Thyroid gland (tissue), 4 donors: ENCODE data around the gene FAM171A1. TPM values are rescaled to one million over a fixed set of nuclear protein-coding genes. Genes with fewer than 3 reads are reported as not detected.

Experiments
- DNase-seq, 2 donors: peaks; one replicate each; pipeline ENCODE4 v3.0.0-alpha.2; 2019
- H3K27ac ChIP-seq, 3 donors: fragments of 200-600 bp; sonication (generic); 1 replicate in 2 of 3; 2 replicates in 1 of 3; pipeline ENCODE4 v1.5.1; 2016 to 2019; ENCODE audit warnings: mild to moderate bottlenecking in 1 of 3, moderate library complexity in 1 of 3
- H3K27me3 ChIP-seq: fragments of 200-600 bp; sonication (generic); one replicate; pipeline ENCODE4 v1.5.1; 2019
- H3K36me3 ChIP-seq, 2 donors: fragments of 200-600 bp; sonication (generic); one replicate each; pipeline ENCODE4 v1.5.1; 2016 to 2019
- H3K4me1 ChIP-seq, 2 donors: fragments of 200-600 bp; sonication (generic); one replicate each; pipeline ENCODE4 v1.5.1; 2017 to 2019
- H3K4me3 ChIP-seq, 3 donors: fragments of 200-600 bp; sonication (generic); replicated peaks in 1 of 3; 1 replicate in 2 of 3; 2 replicates in 1 of 3; pipeline ENCODE4 v1.5.1; 2016; ENCODE audit warnings: mild to moderate bottlenecking in 1 of 3
- H3K9me3 ChIP-seq: fragments of 200-600 bp; sonication (generic); one replicate; pipeline ENCODE4 v1.5.1; 2017
- CTCF ChIP-seq, 6 experiments: fragments of 200-600 bp in 3 of 6; fragments of 450-650 bp in 3 of 6; sonication (generic) in 3 of 6; IDR thresholded peaks; one replicate each; pipeline ENCODE4 v1.5.1; 2016 to 2019; ENCODE audit warnings: antibody characterized with exemption in 6 of 6, mild to moderate bottlenecking in 2 of 6, inconsistent platforms in 1 of 6, moderate library complexity in 1 of 6
- POLR2A ChIP-seq, 2 donors: fragments of 450-650 bp; IDR thresholded peaks; one replicate each; pipeline ENCODE4 v1.6.1; 2017; ENCODE audit warnings: antibody characterized with exemption in 2 of 2, mild to moderate bottlenecking in 2 of 2, moderate library complexity in 1 of 2
- WGBS, 2 donors: methylation state at CpG; one replicate each; pipeline ENCODE4 v1.1.5; 2017; 5-methylcytosine and 5-hydroxymethylcytosine counted together
- intact Hi-C: fragments of 100-400 bp; cut with DNase I; formaldehyde crosslinking; loops from one replicate; pipeline ENCODE4 v1.15.1; 2023
- total RNA-seq, 4 donors: library from RNA; depleted of rRNA; stranded (reverse); fragments of >200 nt; gene quantifications; one replicate each; pipeline ENCODE4 v1.2.3, GENCODE V29; 2016

Gene FAM171A1
- total RNA-seq, 4 donors from 2014 or later, result 10.2 to 14.9 (median 13.3) TPM

- DNase-seq, result no peak
- intact Hi-C loops, result no loop called here
- H3K36me3 ChIP-seq, result no peaks in the 10 kb centered on the region
- H3K27me3 ChIP-seq, result no peaks in the 10 kb centered on the region
- no peak overlapping the region for H3K4me3 ChIP-seq
- no peak overlapping the region for H3K27ac ChIP-seq
- H3K4me1 ChIP-seq, result peaks cover 0 to 7% of the 10 kb centered on the region in 2 donors
- no peaks in the 10 kb centered on the region for H3K9me3 ChIP-seq
- TF ChIP-seq POLR2A (IDR thresholded peaks at IDR 0.05) (no peak), CTCF (IDR thresholded peaks at IDR 0.05) (no peak)
- WGBS, 2 donors, result 72 to 78% methylated on average over 3 of the region's 3 CpGs
Measured at GRCh38 chr10:15220445-15220844, 150.6 kb downstream of the FAM171A1 start.

- 93 to 94% methylated on average over 6 of the region's 6 CpGs for WGBS, 2 donors
- TF ChIP-seq CTCF (IDR thresholded peaks at IDR 0.05) (no peak), POLR2A (IDR thresholded peaks at IDR 0.05) (no peak)
- Histone ChIP-seq H3K9me3 (no peaks in the 10 kb centered on the region), H3K36me3 (peaks cover 8 to 11% of the 10 kb centered on the region in 2 donors), H3K4me3 (no peak overlapping the region), H3K27me3 (no peaks in the 10 kb centered on the region), H3K27ac (no peak overlapping the region), H3K4me1 (peaks cover 0 to 7% of the 10 kb centered on the region in 2 donors)
- DNase-seq, result no peak
- intact Hi-C loops, result no loop called here
Measured at GRCh38 chr10:15216700-15217099, 154.4 kb downstream of the FAM171A1 start.

GRCh38 chr10:15214237-15214636 lies 156.9 kb downstream of the FAM171A1 start:
- H3K4me1 ChIP-seq, result no peaks in the 10 kb centered on the region
- H3K4me3 ChIP-seq, result no peak overlapping the region
- intact Hi-C loops, result loop anchor here (5.0 kb wide), 1 partner anchor 158 kb away; the partner anchor contains the start of gene FAM171A1
- no peaks in the 10 kb centered on the region for H3K9me3 ChIP-seq
- no peak overlapping the region for H3K27ac ChIP-seq
- H3K36me3 ChIP-seq, result peaks cover 8 to 11% of the 10 kb centered on the region in 2 donors
- WGBS, 2 donors, result 87 to 92% methylated on average over 17 of the region's 17 CpGs
- DNase-seq, result no peak
- no peak for TF ChIP-seq CTCF (IDR thresholded peaks at IDR 0.05)
- no peak for TF ChIP-seq POLR2A (IDR thresholded peaks at IDR 0.05)
- no peaks in the 10 kb centered on the region for H3K27me3 ChIP-seq

GRCh38 chr10:15213461-15213861 lies 157.6 kb downstream of the FAM171A1 start:
- Histone ChIP-seq H3K4me3 (no peak overlapping the region), H3K9me3 (no peaks in the 10 kb centered on the region), H3K36me3 (peaks cover 8 to 11% of the 10 kb centered on the region in 2 donors), H3K27me3 (no peaks in the 10 kb centered on the region), H3K4me1 (no peaks in the 10 kb centered on the region), H3K27ac (no peak overlapping the region)
- TF ChIP-seq POLR2A (IDR thresholded peaks at IDR 0.05) (no peak), CTCF (IDR thresholded peaks at IDR 0.05) (no peak)
- no peak for DNase-seq
- intact Hi-C loops, result loop anchor here (5.0 kb wide), 1 partner anchor 159 kb away; the partner anchor contains the start of gene FAM171A1
- WGBS, 2 donors, result 94 to 95% methylated on average over 18 of the region's 18 CpGs

- Histone ChIP-seq H3K9me3 (no peaks in the 10 kb centered on the region), H3K36me3 (peaks cover 8 to 11% of the 10 kb centered on the region in 2 donors), H3K4me3 (no peak overlapping the region), H3K4me1 (no peaks in the 10 kb centered on the region), H3K27ac (no peak overlapping the region), H3K27me3 (no peaks in the 10 kb centered on the region)
- DNase-seq, result no peak
- 91 to 93% methylated on average over 6 of the region's 6 CpGs for WGBS, 2 donors
- intact Hi-C loops, result loop anchor here (5.0 kb wide), 1 partner anchor 161 kb away; the partner anchor contains the start of gene FAM171A1
- no peak for TF ChIP-seq CTCF (IDR thresholded peaks at IDR 0.05)
- no peak for TF ChIP-seq POLR2A (IDR thresholded peaks at IDR 0.05)
Measured at GRCh38 chr10:15211464-15211979, 159.6 kb downstream of the FAM171A1 start.
